Measurements from ENCODE around the gene MGRN1. TPM values are rescaled to one million over a fixed set of nuclear protein-coding genes. Genes with fewer than 3 reads are reported as not detected.
A peak's percentile ranks its signal among the peaks of the same experiment; 100 is the strongest.

Gene MGRN1
- total and polyA plus RNA-seq, 2 of the 13 experiments (the other 11 are each of a cell fraction or from before 2014, with no cell fraction given) = 11.9 to 12.6 TPM

- TF ChIP-seq ZBTB33 (CRISPR knock-in tag; IDR thresholded peaks at IDR 0.05) = no peak
- no peak for TF ChIP-seq CENPBD1 (CRISPR knock-in tag; IDR thresholded peaks at IDR 0.05; ENCODE audit: borderline replicate concordance, low read depth)
- TF ChIP-seq NFIB (CRISPR knock-in tag; IDR thresholded peaks at IDR 0.05; ENCODE audit: borderline replicate concordance) = 0 out of 2 replicates have a peak, but pooled peaks have one; percentile 74
- TF ChIP-seq HMGXB3 (CRISPR knock-in tag; IDR thresholded peaks at IDR 0.05; ENCODE audit: borderline replicate concordance) = no peak
- 0 out of 2 replicates have a peak, but pooled peaks have one; percentile 45 for TF ChIP-seq ZNF605 (CRISPR knock-in tag; IDR thresholded peaks at IDR 0.05)
- 0 out of 2 replicates have a peak, but pooled peaks have one; percentile 4 for TF ChIP-seq REL (CRISPR knock-in tag; conservative IDR thresholded peaks at IDR 0.05)
- TF ChIP-seq HDAC1 (CRISPR knock-in tag; IDR thresholded peaks at IDR 0.05) = peak; percentile 61
- TF ChIP-seq GABPA (IDR thresholded peaks at IDR 0.05; ENCODE audit: low read depth, low read length) = no peak
- TF ChIP-seq GABPA (CRISPR knock-in tag; IDR thresholded peaks at IDR 0.05; ENCODE audit: low read depth) = no peak
- TF ChIP-seq YY1 (IDR thresholded peaks at IDR 0.05; ENCODE audit: insufficient read depth, insufficient replicate concordance, low read depth, low read length) = no peak
- TF ChIP-seq HOXA9 (CRISPR knock-in tag; IDR thresholded peaks at IDR 0.05; ENCODE audit: borderline replicate concordance) = no peak
- no peak for TF ChIP-seq ZNF33A (CRISPR knock-in tag; IDR thresholded peaks at IDR 0.05; ENCODE audit: borderline replicate concordance)
- no peak for TF ChIP-seq ZNF10 (CRISPR knock-in tag; IDR thresholded peaks at IDR 0.05; ENCODE audit: borderline replicate concordance, low read depth)
- peak; percentile 64 for TF ChIP-seq ZNF18 (CRISPR knock-in tag; IDR thresholded peaks at IDR 0.05; ENCODE audit: insufficient replicate concordance)
- no peak for TF ChIP-seq ATF1 (CRISPR knock-in tag; IDR thresholded peaks at IDR 0.05)
- peak; percentile 36; the same call in 1 of the 2 replicates for TF ChIP-seq FOXP4 (CRISPR knock-in tag; IDR thresholded peaks at IDR 0.05)
- 0 out of 2 replicates have a peak, but pooled peaks have one; percentile 23 for TF ChIP-seq MTF2 (CRISPR knock-in tag; IDR thresholded peaks at IDR 0.05; ENCODE audit: borderline replicate concordance)
Measured at GRCh38 chr16:4613636-4614570, 10.7 kb upstream of the MGRN1 start (continued).

All from HepG2 (cell line).